HepG2 (cell line): ENCODE measurements around the gene UBL5. TPM values are rescaled to one million over a fixed set of nuclear protein-coding genes. Genes with fewer than 3 reads are reported as not detected.
A peak's percentile ranks its signal among the peaks of the same experiment; 100 is the strongest.

ENCODE experiments used
- KIAA2018 ChIP-seq: sonication (generic); formaldehyde crosslinking; IDR thresholded peaks from 2 replicates; pipeline ENCODE4 v1.5.0; 2020; ENCODE audit warnings: mild to moderate bottlenecking, missing genetic modification reagents, borderline replicate concordance
- PAXIP1 ChIP-seq: sonication (generic); formaldehyde crosslinking; conservative IDR thresholded peaks from 2 replicates; pipeline ENCODE4 v1.4.0; 2020; ENCODE audit warnings: mild to moderate bottlenecking, missing genetic modification reagents, moderate library complexity
- POGZ ChIP-seq: sonication (generic); formaldehyde crosslinking; IDR thresholded peaks from 2 replicates; pipeline ENCODE4 v1.4.0; 2020; ENCODE audit warnings: mild to moderate bottlenecking, missing genetic modification reagents
- SMC3 ChIP-seq: IDR thresholded peaks from 2 replicates; pipeline ENCODE4 v1.6.1; 2011; ENCODE audit warnings: low read length, improper control_type of control experiment
- SPEN ChIP-seq: sonication (generic); formaldehyde crosslinking; IDR thresholded peaks from 2 replicates; pipeline ENCODE4 v1.5.1; 2020; ENCODE audit warnings: low read depth, mild to moderate bottlenecking, missing genetic modification reagents
- TARDBP ChIP-seq: sonication (generic); formaldehyde crosslinking; IDR thresholded peaks from 2 replicates; pipeline ENCODE4 v1.8.0; 2022; ENCODE audit warnings: mild to moderate bottlenecking, missing genetic modification reagents
- YEATS4 ChIP-seq: sonication (generic); formaldehyde crosslinking; IDR thresholded peaks from 2 replicates; pipeline ENCODE4 v1.4.0; 2020; ENCODE audit warnings: missing genetic modification reagents, borderline replicate concordance
- ZBTB10 ChIP-seq: sonication (generic); formaldehyde crosslinking; IDR thresholded peaks from 2 replicates; pipeline ENCODE4 v1.4.0; 2020; ENCODE audit warnings: missing genetic modification reagents, borderline replicate concordance
- ZKSCAN8 ChIP-seq: IDR thresholded peaks from 2 replicates; pipeline ENCODE4 v1.6.1; 2016; ENCODE audit warnings: borderline replicate concordance, missing genetic modification reagents, missing compliant biosample characterization
- ZNF441 ChIP-seq: sonication (generic); formaldehyde crosslinking; IDR thresholded peaks from 2 replicates; pipeline ENCODE4 v1.7.0; 2021; ENCODE audit warnings: missing genetic modification reagents, borderline replicate concordance
- ZNF446 ChIP-seq: sonication (generic); formaldehyde crosslinking; IDR thresholded peaks from 2 replicates; pipeline ENCODE4 v1.5.0; 2020; ENCODE audit warnings: mild to moderate bottlenecking, missing genetic modification reagents
- ZNF605 ChIP-seq: sonication (generic); formaldehyde crosslinking; IDR thresholded peaks from 2 replicates; pipeline ENCODE4 v1.8.0; 2022; ENCODE audit warnings: mild to moderate bottlenecking, missing genetic modification reagents
- ZNF629 ChIP-seq: sonication (generic); formaldehyde crosslinking; conservative IDR thresholded peaks from 2 replicates; pipeline ENCODE4 v1.5.0; 2020; ENCODE audit warnings: missing genetic modification reagents
- ZNF772 ChIP-seq: sonication (generic); formaldehyde crosslinking; IDR thresholded peaks from 2 replicates; pipeline ENCODE4 v1.5.0; 2020; ENCODE audit warnings: mild to moderate bottlenecking, missing genetic modification reagents
- polyA plus RNA-seq, 8 experiments: library from polyadenylated mRNA; depleted of rRNA in 3 of 8; stranded (reverse) in 7 of 8; unstranded in 1 of 8; fragments of >200 nt; fragmentation: Illumina TruSeq in 4 of 8; extraction: Trizol in 4 of 8; gene quantifications; 2 replicates each; pipeline versions ENCODE4 v1.2.1 to v1.2.3, GENCODE V29; 2011 to 2016; ENCODE audit warnings: low read depth in 4 of 8, missing spikeins in 1 of 8, mixed read lengths in 1 of 8; ENCODE audit not compliant: insufficient read depth in 1 of 8
- total RNA-seq, 5 experiments: library from RNA; depleted of rRNA; stranded (reverse); fragments of >200 nt; fragmentation: Illumina TruSeq; extraction: Trizol; gene quantifications; 2 replicates each; pipeline ENCODE4 v1.2.3, GENCODE V29; 2016; ENCODE audit warnings: low read depth in 1 of 5

The UBL5 gene
- total and polyA plus RNA-seq, 2 of the 13 experiments (the other 11 are each of a cell fraction or from before 2014, with no cell fraction given), result 373 to 487 TPM

GRCh38 chr19:9818175-9818733 is 9.5 kb upstream of the UBL5 start (continued):
- TF ChIP-seq PAXIP1 (CRISPR knock-in tag), result no peak
- no peak for TF ChIP-seq TARDBP
- TF ChIP-seq ZBTB10 (CRISPR knock-in tag), result 0 out of 2 replicates have a peak, but pooled peaks have one; percentile 55
- peak; percentile 89 for TF ChIP-seq ZNF629 (CRISPR knock-in tag)
- TF ChIP-seq ZNF441 (CRISPR knock-in tag), result no peak
- TF ChIP-seq SMC3, result no peak
- TF ChIP-seq SPEN, result no peak
- no peak for TF ChIP-seq KIAA2018 (CRISPR knock-in tag)
- TF ChIP-seq ZNF772 (CRISPR knock-in tag), result 0 out of 2 replicates have a peak, but pooled peaks have one; percentile 0
- TF ChIP-seq ZNF446 (CRISPR knock-in tag), result peak; percentile 92
- TF ChIP-seq YEATS4 (CRISPR knock-in tag), result no peak
- TF ChIP-seq ZKSCAN8 (CRISPR knock-in tag), result no peak
- peak; percentile 34; the same call in 1 of the 2 replicates for TF ChIP-seq POGZ (CRISPR knock-in tag)
- TF ChIP-seq ZNF605, result no peak
